H1 (cell line): ENCODE results near the gene ACER3. TPM values are rescaled to one million over a fixed set of nuclear protein-coding genes. Genes with fewer than 3 reads are reported as not detected.

Experiments used
- CTCF ChIA-PET: fragments of 300-600 bp; sonication (Branson Sonifier 250); formaldehyde crosslinking; loops from one replicate; lab custom pipeline; 2021; ENCODE audit not compliant: partially characterized antibody; lab: Charles Lee
- POLR2A ChIA-PET: fragments of 300-600 bp; sonication (Branson Sonifier 250); formaldehyde crosslinking; loops from one replicate; lab custom pipeline; 2021; ENCODE audit warnings: inconsistent platforms; ENCODE audit not compliant: partially characterized antibody; lab: Charles Lee
- DNase-seq, 2 experiments: peaks; one replicate each; pipeline versions ENCODE4 v3.0.0 to v3.0.0-alpha.2; 2010 to 2022; ENCODE audit warnings: low spot score in 2 of 2, low read depth in 1 of 2, mixed read lengths in 1 of 2
- FAIRE-seq: peaks from 2 replicates; lab custom pipeline; 2011; peaks lifted over from hg19 to GRCh38; lab: Jason Lieb, UNC
- H2AFZ ChIP-seq: 2 replicates; pipeline ENCODE4 v1.8.1; 2012; ENCODE audit warnings: low read length, inconsistent platforms
- H2AK5ac ChIP-seq: 2 replicates; pipeline ENCODE4 v1.6.1; 2013; ENCODE audit warnings: low read depth, low read length
- H2BK120ac ChIP-seq: replicated peaks from 2 replicates; pipeline ENCODE3; 2013; ENCODE audit warnings: low read depth, low read length, inconsistent platforms
- H2BK12ac ChIP-seq: 2 replicates; pipeline ENCODE4 v1.6.1; 2013; ENCODE audit warnings: low read depth, low read length
- H2BK15ac ChIP-seq: 2 replicates; pipeline ENCODE4 v1.6.1; 2013; ENCODE audit warnings: low read length
- H2BK20ac ChIP-seq: 2 replicates; pipeline ENCODE4 v1.6.1; 2013; ENCODE audit warnings: low read length
- H2BK5ac ChIP-seq: 2 replicates; pipeline ENCODE4 v1.6.1; 2013; ENCODE audit warnings: low read depth, low read length
- H3K14ac ChIP-seq: 2 replicates; pipeline ENCODE4 v1.6.1; 2013; ENCODE audit warnings: inconsistent platforms; ENCODE audit not compliant: insufficient read length
- H3K18ac ChIP-seq: 2 replicates; pipeline ENCODE4 v1.6.1; 2013; ENCODE audit warnings: low read length; ENCODE audit errors: extremely low read depth
- H3K23ac ChIP-seq: 2 replicates; pipeline ENCODE4 v1.6.1; 2013; ENCODE audit warnings: inconsistent platforms; ENCODE audit not compliant: insufficient read length
- H3K23me2 ChIP-seq: 2 replicates; pipeline ENCODE4 v1.6.1; 2013; ENCODE audit warnings: low read depth, low read length
- H3K27ac ChIP-seq: 2 replicates; pipeline ENCODE4 v1.6.1; 2011; ENCODE audit warnings: low read depth, low read length, inconsistent platforms
- H3K27me3 ChIP-seq, 4 experiments: replicated peaks in 1 of 4; 1 replicate in 1 of 4; 2 replicates in 3 of 4; pipeline versions ENCODE4 v1.6.1 to v1.8.1; 2011 to 2013; ENCODE audit warnings: low read length in 3 of 4, mild to moderate bottlenecking in 3 of 4, inconsistent platforms in 2 of 4, mixed read lengths in 2 of 4, moderate library complexity in 1 of 4; ENCODE audit not compliant: control insufficient read depth in 3 of 4, insufficient read depth in 3 of 4; ENCODE audit errors: extremely low read depth in 1 of 4
- H3K36me3 ChIP-seq, 4 experiments: 2 replicates each; pipeline versions ENCODE4 v1.6.1 to v1.8.1; 2011 to 2013; ENCODE audit warnings: mild to moderate bottlenecking in 4 of 4, low read length in 3 of 4, moderate library complexity in 2 of 4, control low read depth in 1 of 4, inconsistent platforms in 1 of 4; ENCODE audit not compliant: insufficient read depth in 4 of 4, control insufficient read depth in 2 of 4
- H3K4ac ChIP-seq: replicated peaks from 2 replicates; pipeline ENCODE3; 2013; ENCODE audit warnings: low read length, low read depth, mixed read lengths, inconsistent platforms; ENCODE audit not compliant: insufficient read length
- H3K4me1 ChIP-seq, 4 experiments: replicated peaks in 1 of 4; 1 replicate in 1 of 4; 2 replicates in 3 of 4; pipeline versions ENCODE4 v1.6.1 to v1.8.1; 2011 to 2013; ENCODE audit warnings: low read length in 3 of 4, inconsistent platforms in 2 of 4, mixed read lengths in 1 of 4; ENCODE audit not compliant: insufficient read depth in 4 of 4, control insufficient read depth in 3 of 4
- H3K4me2 ChIP-seq, 2 experiments: 2 replicates each; pipeline versions ENCODE4 v1.6.1 to v1.8.1; 2011 to 2013; ENCODE audit warnings: low read depth in 2 of 2, low read length in 2 of 2, control low read depth in 1 of 2, inconsistent platforms in 1 of 2, mild to moderate bottlenecking in 1 of 2; ENCODE audit not compliant: insufficient read depth in 1 of 2
- H3K4me3 ChIP-seq, 4 experiments: fragments of 200-600, 300-600 bp in 1 of 4; sonication (generic), shearing (Covaris generic), sonication (Bioruptor Twin) in 1 of 4; 2 replicates each; pipeline versions ENCODE4 v1.5.1 to v1.8.1; 2011 to 2016; ENCODE audit warnings: low read length in 4 of 4, low read depth in 3 of 4, control low read depth in 2 of 4, inconsistent platforms in 2 of 4, mild to moderate bottlenecking in 2 of 4, mixed read lengths in 1 of 4, moderate library complexity in 1 of 4; ENCODE audit not compliant: insufficient read depth in 2 of 4; ENCODE audit errors: extremely low read depth in 1 of 4
- H3K56ac ChIP-seq: replicated peaks from 2 replicates; pipeline ENCODE3; 2013; ENCODE audit warnings: low read depth, mild to moderate bottlenecking, mixed read lengths, low read length, inconsistent platforms; ENCODE audit not compliant: insufficient read length
- H3K79me1 ChIP-seq: 2 replicates; pipeline ENCODE4 v1.6.1; 2013; ENCODE audit warnings: low read depth, low read length, control low read depth
- H3K79me2 ChIP-seq, 2 experiments: 2 replicates each; pipeline versions ENCODE4 v1.6.1 to v1.8.1; 2012 to 2013; ENCODE audit warnings: low read length in 2 of 2, mild to moderate bottlenecking in 2 of 2, inconsistent platforms in 1 of 2; ENCODE audit not compliant: insufficient read depth in 2 of 2, control insufficient read depth in 1 of 2
- H3K9ac ChIP-seq, 4 experiments: replicated peaks in 1 of 4; 1 replicate in 1 of 4; 2 replicates in 3 of 4; pipeline versions ENCODE4 v1.6.1 to v1.8.1; 2011 to 2013; ENCODE audit warnings: low read depth in 3 of 4, low read length in 3 of 4, control low read depth in 2 of 4, mild to moderate bottlenecking in 2 of 4, moderate library complexity in 2 of 4, inconsistent platforms in 1 of 4; ENCODE audit errors: extremely low read depth in 1 of 4
- H3K9me3 ChIP-seq, 2 experiments: 2 replicates each; pipeline versions ENCODE4 v1.6.1 to v1.8.1; 2012 to 2013; ENCODE audit warnings: mild to moderate bottlenecking in 2 of 2, moderate library complexity in 2 of 2, control low read depth in 1 of 2, inconsistent platforms in 1 of 2, low read depth in 1 of 2, low read length in 1 of 2, mixed read lengths in 1 of 2; ENCODE audit not compliant: insufficient read depth in 2 of 2
- H4K20me1 ChIP-seq, 2 experiments: replicated peaks in 1 of 2; 2 replicates each; pipeline versions ENCODE3 to v1.8.1; 2011 to 2013; ENCODE audit warnings: inconsistent platforms in 2 of 2, low read length in 2 of 2, mild to moderate bottlenecking in 1 of 2; ENCODE audit not compliant: insufficient read depth in 2 of 2, control insufficient read depth in 1 of 2
- H4K5ac ChIP-seq: 2 replicates; pipeline ENCODE4 v1.6.1; 2013; ENCODE audit warnings: low read length, low read depth, mixed read lengths, inconsistent platforms; ENCODE audit not compliant: insufficient read length
- H4K8ac ChIP-seq: 2 replicates; pipeline ENCODE4 v1.8.0; 2013; ENCODE audit warnings: mild to moderate bottlenecking, moderate library complexity, low read length, inconsistent platforms; ENCODE audit not compliant: insufficient read depth; ENCODE audit errors: extremely low read depth
- H4K91ac ChIP-seq: replicated peaks from 2 replicates; pipeline ENCODE3; 2013; ENCODE audit warnings: low read length, mixed read lengths, inconsistent platforms; ENCODE audit not compliant: insufficient read length
- BCL11A ChIP-seq, 2 experiments: IDR thresholded peaks; one replicate each; pipeline ENCODE4 v1.6.1; 2011; ENCODE audit warnings: low read depth in 2 of 2, low read length in 2 of 2, mild to moderate bottlenecking in 2 of 2
- CBX8 ChIP-seq: fragments of 300-800, 300-1000 bp; sonication (generic); IDR thresholded peaks from 2 replicates; pipeline ENCODE4 v1.7.1; 2016; ENCODE audit warnings: low read depth, low read length, borderline replicate concordance
- CTBP2 ChIP-seq: IDR thresholded peaks from 2 replicates; pipeline ENCODE4 v1.7.0; 2011; ENCODE audit warnings: borderline replicate concordance, mild to moderate bottlenecking, moderate library complexity, mixed read lengths, low read length; ENCODE audit not compliant: insufficient read depth, insufficient read length
- EZH2 ChIP-seq: fragments of 200-600 bp; sonication (generic); IDR thresholded peaks from 2 replicates; pipeline ENCODE4 v1.7.1; 2012; ENCODE audit warnings: low read depth, mild to moderate bottlenecking, moderate library complexity, low read length, inconsistent platforms; ENCODE audit not compliant: severe bottlenecking
- JUN ChIP-seq: IDR thresholded peaks from 2 replicates; pipeline ENCODE4 v1.6.1; 2011; ENCODE audit warnings: low read depth, mild to moderate bottlenecking, improper control_type of control experiment, low read length
- JUND ChIP-seq: IDR thresholded peaks from 2 replicates; pipeline ENCODE4 v1.6.1; 2011; ENCODE audit warnings: mild to moderate bottlenecking, improper control_type of control experiment, low read length
- KDM4A ChIP-seq: IDR thresholded peaks from one replicate; pipeline ENCODE4 v1.7.1; 2012; ENCODE audit warnings: low read depth, mild to moderate bottlenecking, moderate library complexity, low read length, inconsistent platforms; ENCODE audit not compliant: severe bottlenecking
- RAD21 ChIP-seq, 2 experiments: IDR thresholded peaks in 1 of 2; conservative IDR thresholded peaks in 1 of 2; 2 replicates each; pipeline ENCODE4 v1.6.1; 2011; ENCODE audit warnings: low read depth in 2 of 2, low read length in 2 of 2, improper control_type of control experiment in 1 of 2, inconsistent platforms in 1 of 2, mild to moderate bottlenecking in 1 of 2, moderate library complexity in 1 of 2
- SIX5 ChIP-seq: IDR thresholded peaks from 2 replicates; pipeline ENCODE4 v1.6.1; 2011; ENCODE audit warnings: mild to moderate bottlenecking, low read depth, low read length
- TBP ChIP-seq: IDR thresholded peaks from 2 replicates; pipeline ENCODE4 v1.6.1; 2011; ENCODE audit warnings: low read depth, low read length, improper control_type of control experiment
- TCF12 ChIP-seq: IDR thresholded peaks from 2 replicates; pipeline ENCODE4 v1.6.1; 2011; ENCODE audit warnings: low read depth, mild to moderate bottlenecking, low read length
- WGBS, 2 experiments: shearing (Covaris generic) in 1 of 2; methylation state at CpG; one replicate each; pipeline versions ENCODE4 v1.1.6 to v1.1.7; 2013 to 2015; ENCODE audit warnings: low lambda C conversion rate in 2 of 2, mixed read lengths in 2 of 2, inconsistent platforms in 1 of 2, low coverage in 1 of 2, missing lambda C conversion rate in 1 of 2; ENCODE audit not compliant: insufficient replicate concordance in 2 of 2, insufficient coverage in 1 of 2, insufficient read length in 1 of 2; ENCODE audit errors: extremely low coverage in 1 of 2, missing lambda C conversion rate in 1 of 2; 5-methylcytosine and 5-hydroxymethylcytosine counted together
- polyA plus RNA-seq, 7 experiments: library from polyadenylated mRNA; depleted of rRNA in 3 of 7; stranded (reverse) in 5 of 7; unstranded in 2 of 7; fragments of >200 nt in 5 of 7; fragments of 200-250 nt in 2 of 7; gene quantifications; 1 replicate in 5 of 7; 2 replicates in 1 of 7; 4 replicates in 1 of 7; pipeline versions ENCODE4 v1.2.1 to v1.2.3, GENCODE V29; 2011 to 2013; ENCODE audit warnings: missing spikeins in 2 of 7, mixed read lengths in 2 of 7
- total RNA-seq: library from RNA; stranded (reverse); fragmentation: NEBNext Ultra II Directional; extraction: Animal tissue kit (Norgen Biotek cat#: 25700); gene quantifications from 2 replicates; pipeline ENCODE4 v1.2.1, GENCODE V29; 2021

Gene ACER3
- total and polyA plus RNA-seq, 2 of the 8 experiments (the other 6 are each of a cell fraction or from before 2014, with no cell fraction given): 5.7 to 16.2 TPM

DNA sequence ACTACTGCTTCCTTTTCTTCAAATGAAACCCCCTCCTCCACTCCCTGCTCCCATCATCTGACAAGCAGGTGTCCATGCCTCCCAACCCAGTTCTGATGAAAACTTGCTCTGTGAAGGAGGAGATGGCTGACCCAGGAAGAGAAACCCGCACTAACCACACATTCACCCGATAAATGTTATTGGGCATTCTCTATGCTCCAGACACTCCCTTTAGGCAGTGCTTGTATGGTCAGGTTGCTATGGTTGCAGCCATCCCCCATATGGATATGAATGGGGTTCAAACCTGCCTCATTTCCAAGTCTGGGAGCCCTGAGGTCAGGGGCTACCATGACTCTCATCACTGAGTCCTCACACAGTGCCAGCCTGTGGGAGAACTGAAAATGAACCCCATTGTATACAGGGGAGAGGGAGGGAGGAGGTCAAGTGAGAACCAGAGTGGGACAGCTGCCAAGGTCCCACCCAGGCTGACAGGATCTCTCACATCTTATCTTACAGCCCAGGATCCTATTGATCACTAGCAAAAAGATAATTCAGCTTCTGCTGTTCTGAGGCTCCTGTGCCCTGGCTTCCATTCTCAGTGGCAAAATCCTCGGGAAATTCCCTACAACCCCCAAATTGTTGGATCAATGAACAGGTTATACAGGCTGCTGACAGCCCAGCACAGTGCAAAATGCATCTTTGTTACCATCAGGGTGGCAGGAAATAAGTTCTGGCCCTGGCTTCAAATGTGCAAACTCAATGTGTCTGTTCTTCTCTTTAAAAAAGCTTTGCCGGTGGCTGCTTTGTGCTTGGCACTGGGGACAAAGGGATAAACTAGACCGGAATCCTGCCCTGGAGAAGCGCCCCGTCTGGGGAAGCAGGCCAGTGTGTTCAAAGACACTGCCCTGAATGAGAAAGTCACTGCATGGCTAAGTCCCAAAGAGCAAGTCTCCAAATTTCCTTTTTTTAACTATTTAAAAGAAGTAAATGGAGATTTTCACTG is 22.7 kb upstream of the ACER3 start:
- Histone ChIP-seq H2BK20ac (no peak overlapping the region), H2BK12ac (no peak overlapping the region; the same call in 1 of the 2 replicates), H2BK15ac (peak overlapping the region; percentile 2; the same call in 1 of the 2 replicates), H3K79me1 (no peaks in the 10 kb centered on the region), H3K23ac (no peak overlapping the region), H3K79me2 (no peaks in the 10 kb centered on the region), H2BK120ac (no peak overlapping the region), H3K23me2 (no peaks in the 10 kb centered on the region), H3K4me3 (no peak overlapping the region), H2AK5ac (no peak overlapping the region), H3K36me3 (no peaks in the 10 kb centered on the region), H2AFZ (no peak overlapping the region), H3K9ac (no peak overlapping the region), H3K27ac (no peak overlapping the region), H3K4ac (no peak overlapping the region), H4K91ac (no peak overlapping the region), H2BK5ac (no peak overlapping the region), H3K4me1 (peaks cover 0 to 4% (median 0%) of the 10 kb centered on the region in 4 experiments; a peak in 1 of 7 replicates), H4K8ac (no peak overlapping the region), H3K27me3 (no peaks in the 10 kb centered on the region), H3K4me2 (no peak overlapping the region), H3K18ac (no peak overlapping the region), H4K5ac (no peak overlapping the region), H3K14ac (no peak overlapping the region), H4K20me1 (no peaks in the 10 kb centered on the region), H3K9me3 (no peaks in the 10 kb centered on the region), H3K56ac (no peak overlapping the region)
- ChIA-PET POLR2A (interaction anchor here (1.3 kb wide), 1 partner anchor 32 kb away, joined by 3 read pairs; no protein-coding TSS in a partner anchor), CTCF (interaction anchor here (0.7 to 2.3 kb wide), 19 partner anchors 8 to 201 kb away, joined by 3 to 17 read pairs (median 5); no protein-coding TSS in a partner anchor)
- FAIRE-seq (no peak), DNase-seq (no peak)
- WGBS, 2 experiments: 85% methylated on average over 7 of the region's 7 CpGs; no CpG with 5 or more reads in 1 of the 2 experiments
- TF ChIP-seq EZH2 (no peak), JUND (no peak), CTBP2 (no peak), RAD21 (IDR thresholded peaks at IDR 0.05 in 1 of 2, conservative IDR thresholded peaks at IDR 0.05 in 1 of 2; ENCODE audit: low read depth in 2 of 2, low read length in 2 of 2) (no peak), BCL11A (IDR thresholded peaks at IDR 0.05; ENCODE audit: low read depth in 2 of 2, low read length in 2 of 2) (no peak), JUN (no peak), TCF12 (no peak), SIX5 (no peak), TBP (no peak), KDM4A (no peak), CBX8 (no peak)
